Upper lobe of right lung (tissue), 1 donor: Measurements from ENCODE around the gene ZNF385A. TPM values are rescaled to one million over a fixed set of nuclear protein-coding genes. Genes with fewer than 3 reads are reported as not detected.

ENCODE experiments used
- ATAC-seq: fragments of 200-7000 bp; cut with Tn5 transposase; one replicate; pipeline ENCODE4 v1.9.1; 2020; ENCODE audit warnings: mild to moderate bottlenecking, moderate library complexity
- DNase-seq: peaks from one replicate; pipeline ENCODE4 v3.0.0-alpha.2; 2020
- H3K27ac ChIP-seq: fragments of 200-600 bp; one replicate; pipeline ENCODE4 v1.8.0; 2022
- H3K27me3 ChIP-seq: fragments of 200-600 bp; one replicate; pipeline ENCODE4 v1.8.0; 2022; ENCODE audit warnings: mild to moderate bottlenecking
- H3K36me3 ChIP-seq: fragments of 200-600 bp; one replicate; pipeline ENCODE4 v1.8.0; 2022
- H3K4me1 ChIP-seq: fragments of 200-600 bp; one replicate; pipeline ENCODE4 v1.8.0; 2022
- H3K4me3 ChIP-seq: fragments of 200-600 bp; one replicate; pipeline ENCODE4 v1.8.0; 2022; ENCODE audit warnings: mild to moderate bottlenecking
- H3K9me3 ChIP-seq: fragments of 200-600 bp; one replicate; pipeline ENCODE4 v1.8.0; 2022
- intact Hi-C: fragments of 100-400 bp; cut with DNase I; formaldehyde crosslinking; loops from one replicate; pipeline ENCODE4 v1.11.0; 2022
- long read RNA-seq: library from polyadenylated mRNA; unstranded; transcript quantifications from one replicate; pipeline ENCODE4 v2.0.0, GENCODE V29; 2021
- total RNA-seq: library from RNA; stranded (reverse); fragmentation: NEBNext Ultra II Directional; extraction: Animal tissue kit (Norgen Biotek cat#: 25700); gene quantifications from one replicate; pipeline ENCODE4 v1.2.1, GENCODE V29; 2021
- TF ChIP-seq, protein P1 (sequence below): fragments of 200-600 bp; IDR thresholded peaks from one replicate; pipeline ENCODE4 v1.8.0; 2022; ENCODE audit warnings: antibody characterized with exemption
- donor health status: DM: no; HTN: yes; CAD: no; lungs with severe emphysema.

Gene ZNF385A, protein sequence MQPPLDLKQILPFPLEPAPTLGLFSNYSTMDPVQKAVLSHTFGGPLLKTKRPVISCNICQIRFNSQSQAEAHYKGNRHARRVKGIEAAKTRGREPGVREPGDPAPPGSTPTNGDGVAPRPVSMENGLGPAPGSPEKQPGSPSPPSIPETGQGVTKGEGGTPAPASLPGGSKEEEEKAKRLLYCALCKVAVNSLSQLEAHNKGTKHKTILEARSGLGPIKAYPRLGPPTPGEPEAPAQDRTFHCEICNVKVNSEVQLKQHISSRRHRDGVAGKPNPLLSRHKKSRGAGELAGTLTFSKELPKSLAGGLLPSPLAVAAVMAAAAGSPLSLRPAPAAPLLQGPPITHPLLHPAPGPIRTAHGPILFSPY
- total RNA-seq, result 26.6 TPM
- long read RNA-seq, partial matches to known transcripts, result 4 of 13 reads
- long read RNA-seq, other reads (novel, unspliced or antisense), result 8 of 13 reads

GRCh38 chr12:54384591-54385041 lies at the start of gene ZNF385A:
ZNF385A (minus strand) TSS chr12:54384733; CDS start chr12:54384514, 219 bp downstream.
- no peaks in the 10 kb centered on the region for H3K4me1 ChIP-seq
- ATAC-seq (peak; percentile 80), DNase-seq (peak; percentile 80)
- intact Hi-C loops, result no loop called here
- H3K27ac ChIP-seq, result peak within 1 kb of the TSS; percentile 72
- TF ChIP-seq, protein P1, sequence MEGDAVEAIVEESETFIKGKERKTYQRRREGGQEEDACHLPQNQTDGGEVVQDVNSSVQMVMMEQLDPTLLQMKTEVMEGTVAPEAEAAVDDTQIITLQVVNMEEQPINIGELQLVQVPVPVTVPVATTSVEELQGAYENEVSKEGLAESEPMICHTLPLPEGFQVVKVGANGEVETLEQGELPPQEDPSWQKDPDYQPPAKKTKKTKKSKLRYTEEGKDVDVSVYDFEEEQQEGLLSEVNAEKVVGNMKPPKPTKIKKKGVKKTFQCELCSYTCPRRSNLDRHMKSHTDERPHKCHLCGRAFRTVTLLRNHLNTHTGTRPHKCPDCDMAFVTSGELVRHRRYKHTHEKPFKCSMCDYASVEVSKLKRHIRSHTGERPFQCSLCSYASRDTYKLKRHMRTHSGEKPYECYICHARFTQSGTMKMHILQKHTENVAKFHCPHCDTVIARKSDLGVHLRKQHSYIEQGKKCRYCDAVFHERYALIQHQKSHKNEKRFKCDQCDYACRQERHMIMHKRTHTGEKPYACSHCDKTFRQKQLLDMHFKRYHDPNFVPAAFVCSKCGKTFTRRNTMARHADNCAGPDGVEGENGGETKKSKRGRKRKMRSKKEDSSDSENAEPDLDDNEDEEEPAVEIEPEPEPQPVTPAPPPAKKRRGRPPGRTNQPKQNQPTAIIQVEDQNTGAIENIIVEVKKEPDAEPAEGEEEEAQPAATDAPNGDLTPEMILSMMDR, result no peak
- H3K36me3 ChIP-seq, result no peaks in the 10 kb centered on the region
- no peaks in the 10 kb centered on the region for H3K9me3 ChIP-seq
- H3K4me3 ChIP-seq, result peak within 1 kb of the TSS; percentile 32
- no peaks in the 10 kb centered on the region for H3K27me3 ChIP-seq

DNA sequence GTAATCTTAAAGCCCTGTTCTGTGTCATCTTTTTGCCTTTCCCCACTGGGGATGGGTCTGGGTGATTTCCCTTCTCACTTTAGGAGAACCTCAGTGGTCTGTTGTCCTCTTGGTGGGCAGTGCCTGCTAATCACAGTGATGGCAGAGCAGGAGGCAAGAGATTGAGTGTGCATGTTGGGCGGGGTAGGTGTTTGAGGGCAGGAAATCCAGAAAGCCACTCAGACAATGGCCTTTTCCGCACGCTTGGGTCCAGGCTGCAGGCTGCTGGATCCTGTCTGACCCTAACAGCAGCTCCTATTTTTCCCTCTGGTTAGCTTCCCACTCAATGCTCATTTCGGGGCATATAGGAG lies 48.3 kb upstream of the ZNF385A start:
- DNase-seq (no peak), ATAC-seq (peak; percentile 37)
- no peaks in the 10 kb centered on the region for H3K9me3 ChIP-seq
- no peaks in the 10 kb centered on the region for H3K27me3 ChIP-seq
- intact Hi-C loops, result no loop called here
- H3K4me3 ChIP-seq, result no peak overlapping the region
- TF ChIP-seq, protein P1, result no peak
- peak overlapping the region; percentile 63 for H3K27ac ChIP-seq
- H3K4me1 ChIP-seq, result peaks cover 30% of the 10 kb centered on the region
- H3K36me3 ChIP-seq, result no peaks in the 10 kb centered on the region

DNA sequence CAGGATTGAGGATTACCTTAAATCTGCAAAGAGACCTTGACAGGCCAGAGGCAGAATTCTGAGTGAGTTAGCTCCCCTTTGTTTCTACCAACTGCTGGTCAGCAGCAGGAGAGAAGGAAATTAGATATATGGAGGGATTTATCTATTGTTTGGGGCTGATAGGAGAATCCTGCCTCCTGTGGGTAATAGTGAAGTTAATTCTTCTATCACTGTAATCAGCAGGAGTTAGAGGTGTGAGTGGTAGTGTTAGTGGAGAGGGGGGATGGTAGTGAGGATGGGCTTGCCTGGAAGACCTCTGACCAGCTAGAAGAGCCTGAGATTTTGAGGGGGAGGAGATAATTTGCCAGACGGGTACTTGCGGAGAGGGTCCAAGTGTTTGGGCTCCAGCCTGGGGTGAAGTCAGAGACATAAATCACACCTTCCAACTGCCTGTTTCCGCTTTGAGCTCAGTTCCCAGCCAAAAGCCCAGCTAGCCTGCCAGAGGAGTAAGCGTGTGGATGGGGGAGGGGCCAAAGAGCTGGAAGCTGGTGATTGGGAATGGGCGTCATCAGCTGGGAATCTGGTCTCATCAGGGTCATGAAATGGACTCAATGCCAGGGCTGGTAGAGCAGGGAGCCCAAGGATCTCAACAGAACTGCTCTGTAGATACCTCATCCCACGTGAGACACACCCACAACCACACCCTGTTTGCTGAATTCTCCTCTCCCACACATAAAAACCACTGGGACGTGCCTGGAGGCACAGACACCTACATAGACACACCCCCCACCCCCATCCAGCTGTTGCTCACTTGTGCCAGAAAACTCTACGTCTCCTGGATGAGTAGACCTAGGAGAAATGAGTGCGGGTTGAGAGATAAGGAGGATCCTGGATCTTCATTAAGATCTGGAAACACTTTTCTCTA lies 47.6 kb upstream of the ZNF385A start:
- TF ChIP-seq, protein P1, result no peak
- H3K36me3 ChIP-seq, result no peaks in the 10 kb centered on the region
- no peak for DNase-seq
- no peak overlapping the region for H3K4me3 ChIP-seq
- intact Hi-C loops, result no loop called here
- H3K4me1 ChIP-seq, result peaks cover 30% of the 10 kb centered on the region
- peak overlapping the region; percentile 63 for H3K27ac ChIP-seq
- peak; percentile 56 for ATAC-seq
- no peaks in the 10 kb centered on the region for H3K27me3 ChIP-seq
- no peaks in the 10 kb centered on the region for H3K9me3 ChIP-seq

DNA sequence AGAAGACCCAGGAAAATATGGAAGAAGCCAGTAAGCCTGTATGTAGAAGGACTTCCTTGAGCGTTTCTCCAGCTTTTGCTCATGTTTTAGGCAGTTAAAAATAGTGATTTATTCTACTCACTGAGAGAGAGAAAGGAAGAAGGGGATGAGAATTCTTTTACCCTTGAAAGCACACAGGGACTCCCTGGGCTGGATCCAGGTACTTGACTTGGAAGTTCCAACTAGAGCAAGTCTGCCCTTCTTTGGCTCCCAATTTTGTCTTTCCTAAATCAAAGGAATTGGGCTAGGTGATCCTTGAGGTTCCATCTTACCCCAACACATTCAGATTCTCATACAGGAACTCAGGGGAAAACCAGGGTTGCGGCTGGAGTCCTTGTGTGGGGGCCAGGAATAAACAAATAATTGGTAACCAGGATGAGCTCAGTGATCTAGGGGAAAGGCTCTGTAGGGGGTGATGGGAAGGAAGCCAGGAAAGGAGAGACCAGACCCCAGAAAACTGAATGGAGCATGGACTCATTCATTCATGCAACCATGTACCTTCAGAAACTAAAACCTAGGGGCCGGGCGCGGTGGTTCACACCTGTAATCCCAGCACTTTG lies 46.0 kb upstream of the ZNF385A start:
- no peak overlapping the region for H3K27ac ChIP-seq
- intact Hi-C loops, result no loop called here

DNA sequence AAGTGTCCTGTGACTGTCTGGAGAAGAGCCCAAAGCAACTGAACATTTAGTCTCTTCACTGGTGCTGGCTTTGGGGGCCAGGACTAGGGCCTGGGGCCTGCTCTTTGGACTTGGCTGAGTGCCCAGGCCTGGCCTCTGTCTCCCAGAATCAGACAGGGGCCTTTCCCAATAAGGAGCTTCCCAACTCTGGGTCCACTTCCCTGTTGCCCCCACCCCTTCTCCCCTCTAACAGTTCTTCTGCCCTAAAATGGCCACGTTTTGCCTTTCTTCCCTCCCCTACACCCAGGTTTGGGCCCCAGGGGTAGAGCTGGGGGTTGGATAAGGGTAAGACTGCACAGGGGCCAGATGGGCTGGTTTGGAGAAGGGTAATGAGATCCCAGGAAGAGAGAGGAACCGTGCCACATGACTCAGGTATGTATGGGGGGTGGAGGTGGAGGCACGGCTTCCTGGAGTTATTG lies 44.5 kb upstream of the ZNF385A start:
- Histone ChIP-seq H3K9me3 (no peaks in the 10 kb centered on the region), H3K4me3 (no peak overlapping the region), H3K36me3 (no peaks in the 10 kb centered on the region), H3K27ac (peak overlapping the region; percentile 68), H3K4me1 (peaks cover 30% of the 10 kb centered on the region), H3K27me3 (no peaks in the 10 kb centered on the region)
- intact Hi-C loops, result no loop called here
- ATAC-seq (no peak), DNase-seq (no peak)
- TF ChIP-seq, protein P1, result no peak

More for the DNA sequence above, 46.0 kb upstream of the ZNF385A start:
- H3K36me3 ChIP-seq, result no peaks in the 10 kb centered on the region
- DNase-seq, result no peak
- TF ChIP-seq, protein P1, result no peak
- peaks cover 30% of the 10 kb centered on the region for H3K4me1 ChIP-seq
- no peak overlapping the region for H3K4me3 ChIP-seq
- no peaks in the 10 kb centered on the region for H3K9me3 ChIP-seq
- no peaks in the 10 kb centered on the region for H3K27me3 ChIP-seq
- ATAC-seq, result no peak
